Measurements from ENCODE around the gene SLC3A2. TPM values are rescaled to one million over a fixed set of nuclear protein-coding genes. Genes with fewer than 3 reads are reported as not detected.

SLC3A2 gene
- total RNA-seq, 1 experiment from 2014 or later = 207 TPM

- DNase-seq (ENCODE audit: low spot score) = no peak
Observed at GRCh38 chr11:62910141-62910882, 29.6 kb downstream of the SLC3A2 start.

- DNase-seq (ENCODE audit: low spot score) = no peak
Observed at GRCh38 chr11:62911137-62912130, 30.7 kb downstream of the SLC3A2 start.

- DNase-seq (ENCODE audit: low spot score) = no peak
Observed at GRCh38 chr11:62912268-62912667, 31.6 kb downstream of the SLC3A2 start.

GRCh38 chr11:62914416-62914815 is 33.7 kb downstream of the SLC3A2 start:
- no peak for DNase-seq (ENCODE audit: low spot score)

GRCh38 chr11:62917906-62918502 is 37.3 kb downstream of the SLC3A2 start:
- no peak for DNase-seq (ENCODE audit: low spot score)

GRCh38 chr11:62918531-62918930 is 37.8 kb downstream of the SLC3A2 start:
- no peak for DNase-seq (ENCODE audit: low spot score)

GRCh38 chr11:62919476-62919875 is 38.8 kb downstream of the SLC3A2 start:
- DNase-seq (ENCODE audit: low spot score) = no peak

GRCh38 chr11:62919898-62920640 is 39.4 kb downstream of the SLC3A2 start:
- DNase-seq (ENCODE audit: low spot score) = no peak

- DNase-seq (ENCODE audit: low spot score) = no peak
Observed at GRCh38 chr11:62921201-62921572, 40.5 kb downstream of the SLC3A2 start, which contains the start of gene CHRM1. Gene CHRM1, minus strand, starts transcription at chr11:62921363. Its CDS starts 10,263 bp downstream, at chr11:62911100.

GRCh38 chr11:62921573-62922188 is 41.0 kb downstream of the SLC3A2 start:
- peak; percentile 38 for DNase-seq (ENCODE audit: low spot score)

- DNase-seq (ENCODE audit: low spot score) = no peak
Observed at GRCh38 chr11:62922189-62922589, 41.5 kb downstream of the SLC3A2 start.

GRCh38 chr11:62922653-62923431 is 42.1 kb downstream of the SLC3A2 start:
- no peak for DNase-seq (ENCODE audit: low spot score)

GRCh38 chr11:62923601-62924411 is 43.1 kb downstream of the SLC3A2 start:
- DNase-seq (ENCODE audit: low spot score) = no peak

GRCh38 chr11:62925308-62925707 is 44.6 kb downstream of the SLC3A2 start:
- DNase-seq (ENCODE audit: low spot score) = no peak

GRCh38 chr11:62925745-62926679 is 45.3 kb downstream of the SLC3A2 start:
- no peak for DNase-seq (ENCODE audit: low spot score)

GRCh38 chr11:62926680-62927455 is 46.2 kb downstream of the SLC3A2 start:
- DNase-seq (ENCODE audit: low spot score) = no peak

- no peak for DNase-seq (ENCODE audit: low spot score)
Observed at GRCh38 chr11:62928011-62928410, 47.3 kb downstream of the SLC3A2 start.
